Astrocyte (in vitro differentiated cells and primary cell): ENCODE measurements around the gene RIPPLY2.

Experiments
- EZH2 ChIP-seq: IDR thresholded peaks from 2 replicates; pipeline ENCODE4 v1.6.1; 2012; ENCODE audit warnings: mild to moderate bottlenecking, low read length, inconsistent platforms; ENCODE audit not compliant: insufficient read depth
- TF ChIP-seq, protein P1 (sequence below): IDR thresholded peaks from 2 replicates; pipeline ENCODE4 v1.5.1; 2011; ENCODE audit warnings: low read depth, mild to moderate bottlenecking, inconsistent platforms, low read length, moderate library complexity; ENCODE audit not compliant: insufficient read depth

DNA sequence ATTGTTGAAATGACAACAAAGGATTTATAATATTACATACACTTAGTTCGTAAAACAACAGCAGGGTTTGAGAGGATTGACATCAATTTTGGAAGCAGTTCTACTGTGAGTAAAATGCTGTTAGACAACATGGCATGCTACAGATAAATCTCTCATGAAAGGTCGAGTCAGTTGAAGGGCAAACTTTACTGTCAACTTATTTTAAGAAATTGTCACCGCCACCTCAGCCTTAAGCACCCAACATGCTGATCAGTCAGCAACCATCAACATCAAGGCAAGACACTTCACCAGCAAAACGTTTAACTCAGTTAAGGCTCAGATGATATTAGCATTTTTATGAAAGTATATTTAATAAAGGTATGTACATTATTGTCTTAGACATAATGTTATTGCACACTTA, 37.4 kb downstream of the RIPPLY2 start:
- TF ChIP-seq, protein P1, sequence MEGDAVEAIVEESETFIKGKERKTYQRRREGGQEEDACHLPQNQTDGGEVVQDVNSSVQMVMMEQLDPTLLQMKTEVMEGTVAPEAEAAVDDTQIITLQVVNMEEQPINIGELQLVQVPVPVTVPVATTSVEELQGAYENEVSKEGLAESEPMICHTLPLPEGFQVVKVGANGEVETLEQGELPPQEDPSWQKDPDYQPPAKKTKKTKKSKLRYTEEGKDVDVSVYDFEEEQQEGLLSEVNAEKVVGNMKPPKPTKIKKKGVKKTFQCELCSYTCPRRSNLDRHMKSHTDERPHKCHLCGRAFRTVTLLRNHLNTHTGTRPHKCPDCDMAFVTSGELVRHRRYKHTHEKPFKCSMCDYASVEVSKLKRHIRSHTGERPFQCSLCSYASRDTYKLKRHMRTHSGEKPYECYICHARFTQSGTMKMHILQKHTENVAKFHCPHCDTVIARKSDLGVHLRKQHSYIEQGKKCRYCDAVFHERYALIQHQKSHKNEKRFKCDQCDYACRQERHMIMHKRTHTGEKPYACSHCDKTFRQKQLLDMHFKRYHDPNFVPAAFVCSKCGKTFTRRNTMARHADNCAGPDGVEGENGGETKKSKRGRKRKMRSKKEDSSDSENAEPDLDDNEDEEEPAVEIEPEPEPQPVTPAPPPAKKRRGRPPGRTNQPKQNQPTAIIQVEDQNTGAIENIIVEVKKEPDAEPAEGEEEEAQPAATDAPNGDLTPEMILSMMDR = no peak
- TF ChIP-seq EZH2 = no peak
